Glomerular endothelial cell (primary cell): ENCODE measurements around the gene GTF2H1. TPM values are rescaled to one million over a fixed set of nuclear protein-coding genes. Genes with fewer than 3 reads are reported as not detected.
"Not testable (repeated sequence)": the region's sequence is repeated elsewhere in the genome, so short reads cannot be mapped to it uniquely, and the experiment has no call there.

Source experiments
- DNase-seq: peaks from one replicate; pipeline ENCODE4 v3.0.0-alpha.2; 2011; ENCODE audit warnings: low read depth, low spot score; ENCODE audit errors: extremely low read depth
- total RNA-seq: library from RNA; depleted of rRNA; stranded (reverse); fragments of >200 nt; gene quantifications from 2 replicates; pipeline ENCODE4 v1.2.3, GENCODE V29; 2015

The GTF2H1 gene
- total RNA-seq, 1 donor from 2014 or later: 36.9 TPM

DNA sequence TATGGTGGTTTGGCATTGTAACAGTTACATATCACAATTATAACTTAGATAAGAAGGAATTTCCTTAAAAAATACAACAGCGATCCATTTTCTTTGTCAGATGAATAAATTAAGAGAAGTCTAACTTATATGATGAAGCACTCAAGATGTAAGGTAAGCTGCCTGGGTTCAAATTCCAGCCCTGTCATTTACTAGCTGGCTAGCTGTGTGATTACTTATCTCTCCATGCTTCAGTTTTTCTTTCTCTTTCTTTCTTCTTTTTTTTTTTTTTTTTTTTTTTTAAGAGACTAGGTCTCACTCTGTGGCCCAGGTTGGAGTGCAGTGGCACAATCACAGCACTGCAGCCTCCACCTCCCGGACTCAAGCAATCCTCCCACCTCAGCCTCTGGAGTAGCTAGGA lies 49.8 kb downstream of the GTF2H1 start:
- no peak for DNase-seq

DNA sequence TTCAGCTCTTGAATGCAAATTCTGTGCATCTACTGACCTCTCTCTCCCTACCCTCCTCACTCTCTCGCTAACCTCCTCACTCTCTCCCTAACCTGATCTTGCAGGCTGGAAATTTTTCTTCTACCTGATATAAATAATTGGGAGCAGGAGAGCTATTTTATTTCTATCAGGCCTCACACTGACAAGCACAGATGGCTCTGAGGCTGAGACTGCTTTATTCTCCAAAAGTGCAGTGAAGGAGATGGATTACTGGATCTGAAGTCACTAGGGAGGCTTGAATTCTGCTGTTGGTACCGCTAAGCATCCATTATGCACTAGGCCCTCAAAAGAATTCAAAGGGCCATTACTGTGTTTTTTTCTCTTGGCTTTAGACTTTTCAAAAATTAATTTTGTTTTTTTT lies 52.6 kb downstream of the GTF2H1 start:
- no peak for DNase-seq

DNA sequence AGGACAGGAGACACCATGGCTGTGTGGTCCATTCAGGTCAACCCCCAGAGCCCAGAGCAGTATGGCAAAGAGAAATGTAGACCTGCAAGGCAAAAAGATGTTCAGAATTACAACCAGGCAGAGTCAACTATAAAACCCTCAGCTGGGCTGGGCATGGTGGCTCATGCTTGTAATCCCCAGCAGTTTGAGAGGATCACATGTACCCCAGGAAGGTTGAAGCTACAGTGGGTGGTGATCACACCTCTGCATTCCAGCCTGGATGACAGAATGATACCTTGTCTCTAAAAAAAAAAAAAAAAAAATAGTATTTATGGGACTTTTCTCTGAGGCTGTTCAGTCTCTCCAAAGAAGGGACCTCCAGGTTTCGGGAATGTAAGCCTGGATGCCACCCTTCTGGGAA lies 53.6 kb downstream of the GTF2H1 start:
- DNase-seq: no peak

DNA sequence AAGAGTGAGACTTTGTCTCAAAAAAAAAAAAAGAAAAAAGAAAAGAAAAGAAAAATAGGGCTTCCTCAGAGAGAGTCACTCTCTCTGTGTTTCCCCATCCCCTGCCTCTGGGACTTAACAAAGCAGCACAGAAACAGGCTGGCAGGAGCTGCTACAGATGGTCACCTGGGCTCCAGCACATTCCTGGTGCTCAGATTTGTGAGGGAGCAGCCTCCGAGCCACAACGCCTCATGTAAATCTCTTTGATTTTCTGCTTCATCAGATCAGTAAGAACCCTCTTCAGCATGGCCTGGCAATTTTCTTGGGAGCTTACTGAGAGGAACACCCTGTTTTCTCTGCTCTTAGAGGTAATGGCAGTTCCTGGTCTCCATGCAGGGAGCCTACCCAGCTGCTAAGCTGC lies 56.8 kb downstream of the GTF2H1 start:
- DNase-seq: no peak

DNA sequence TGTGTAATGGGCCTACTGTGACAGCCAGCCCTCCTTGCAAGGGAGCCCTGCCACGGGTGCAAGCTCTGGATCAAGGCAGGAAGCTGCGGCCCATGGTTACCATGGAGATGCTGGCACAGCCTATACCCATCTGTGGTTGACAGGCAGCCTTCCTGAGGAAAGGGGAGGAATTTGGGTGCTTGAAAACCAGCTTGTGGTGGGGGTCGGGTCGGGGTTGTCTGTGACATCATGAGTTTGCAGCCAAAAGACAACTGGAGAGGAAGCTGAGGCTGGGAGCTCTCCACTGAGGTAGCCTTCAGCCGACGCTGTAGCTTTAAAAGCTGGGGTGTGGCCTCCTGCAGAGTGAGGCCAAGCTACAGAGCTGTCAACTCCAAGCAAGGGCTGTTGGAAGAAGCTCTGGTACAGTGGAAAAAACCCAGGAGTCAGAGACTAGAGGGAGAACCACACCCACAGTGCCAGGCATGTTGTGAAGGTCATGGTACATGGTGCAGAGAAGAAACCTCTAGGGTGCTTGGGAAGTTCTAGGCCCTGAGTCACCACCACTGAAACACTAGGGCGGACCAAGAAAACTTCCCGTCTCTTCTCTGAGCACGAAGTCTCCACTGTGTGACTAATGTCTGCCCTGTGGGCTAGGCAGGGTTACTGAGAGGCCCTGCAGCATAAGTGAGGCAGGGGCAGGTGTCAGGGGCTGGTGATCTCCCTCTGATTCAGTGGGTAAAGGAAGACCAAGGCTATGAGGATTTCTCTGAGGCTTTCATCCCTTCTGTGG lies 61.2 kb downstream of the GTF2H1 start:
- DNase-seq: no peak

DNA sequence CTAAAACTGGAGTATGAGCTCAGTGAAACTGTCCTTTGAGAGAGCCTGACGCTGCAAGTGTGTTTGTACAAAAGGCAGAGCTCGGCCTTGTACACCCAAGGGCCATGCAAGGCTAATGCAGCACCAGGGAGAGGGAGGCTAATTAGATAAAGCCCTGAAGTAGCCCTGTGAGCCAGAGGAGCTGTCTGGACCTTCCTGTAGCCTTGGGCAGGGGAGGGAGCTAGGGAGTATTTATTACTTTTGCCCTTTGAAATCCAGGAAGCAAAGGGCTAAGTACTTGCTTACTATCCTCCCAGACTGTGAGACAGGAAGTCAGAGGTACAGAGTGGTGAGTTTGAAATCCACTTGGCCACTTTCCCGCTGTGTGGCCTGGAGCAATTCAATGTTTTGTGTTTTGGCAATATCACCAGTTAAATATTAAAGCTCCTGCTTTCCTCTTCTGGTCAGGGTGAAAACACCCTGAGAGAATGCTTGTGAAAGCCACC lies 61.8 kb downstream of the GTF2H1 start:
- peak; percentile 34 for DNase-seq

DNA sequence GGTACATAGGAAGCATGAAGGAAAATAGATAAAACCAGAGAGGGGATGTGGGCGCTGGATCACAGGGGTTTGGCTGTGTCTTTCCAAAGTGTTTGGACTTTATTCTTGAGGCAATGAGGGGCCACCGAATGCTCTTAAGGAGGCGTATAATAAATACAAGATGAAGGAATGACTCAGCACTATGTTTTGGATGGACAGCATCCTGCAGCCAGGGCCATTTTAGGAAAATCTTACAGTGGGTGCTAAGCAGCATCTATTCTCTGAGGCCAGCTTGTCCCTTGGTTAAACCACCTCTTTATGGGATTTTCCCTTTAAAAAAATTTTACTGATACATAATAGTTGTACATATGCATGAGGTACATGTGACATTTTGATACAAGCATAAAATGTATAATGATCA lies 67.7 kb downstream of the GTF2H1 start:
- DNase-seq: no peak

DNA sequence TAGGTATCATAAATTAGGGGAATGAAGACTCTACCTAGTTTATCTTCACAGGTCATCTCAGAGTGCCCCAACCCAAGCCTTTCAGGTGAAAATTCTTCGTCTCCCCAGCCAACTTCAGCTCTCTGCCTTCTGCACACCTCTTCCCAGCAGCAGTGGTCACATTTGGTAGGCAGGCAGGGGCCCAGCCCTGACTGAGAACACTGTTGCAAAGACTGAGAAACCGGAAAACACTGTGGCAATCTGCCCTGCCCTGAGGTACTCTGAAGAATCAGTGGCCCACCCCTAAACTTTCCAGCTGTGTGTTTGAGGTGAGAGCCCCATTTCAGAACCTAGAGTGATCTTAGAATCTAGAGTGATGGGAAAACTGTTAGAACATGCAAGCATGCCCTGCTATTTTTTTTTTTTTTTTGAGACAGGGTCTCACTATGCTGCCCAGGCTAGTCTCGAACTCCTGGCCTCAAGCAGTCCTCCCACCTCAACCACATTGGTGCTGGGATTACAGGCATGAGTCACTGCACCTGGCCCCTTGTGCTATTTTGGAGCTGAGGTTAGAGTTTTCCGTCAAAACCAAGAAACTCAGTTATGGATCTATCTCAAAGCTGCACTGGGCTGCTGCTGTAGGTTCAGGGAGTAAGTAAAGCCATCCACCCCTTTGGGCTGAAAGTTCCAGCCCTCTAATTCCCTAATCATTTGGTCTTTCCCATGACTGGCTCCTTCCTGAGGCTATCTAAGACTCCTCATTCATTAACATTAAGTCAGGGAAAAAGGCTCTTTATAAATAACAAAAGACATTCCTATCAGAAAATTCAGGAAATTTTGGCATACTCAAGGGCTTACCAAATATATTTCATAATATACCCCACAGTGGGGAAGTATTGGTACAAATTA lies 70.3 kb downstream of the GTF2H1 start:
- DNase-seq: no peak

DNA sequence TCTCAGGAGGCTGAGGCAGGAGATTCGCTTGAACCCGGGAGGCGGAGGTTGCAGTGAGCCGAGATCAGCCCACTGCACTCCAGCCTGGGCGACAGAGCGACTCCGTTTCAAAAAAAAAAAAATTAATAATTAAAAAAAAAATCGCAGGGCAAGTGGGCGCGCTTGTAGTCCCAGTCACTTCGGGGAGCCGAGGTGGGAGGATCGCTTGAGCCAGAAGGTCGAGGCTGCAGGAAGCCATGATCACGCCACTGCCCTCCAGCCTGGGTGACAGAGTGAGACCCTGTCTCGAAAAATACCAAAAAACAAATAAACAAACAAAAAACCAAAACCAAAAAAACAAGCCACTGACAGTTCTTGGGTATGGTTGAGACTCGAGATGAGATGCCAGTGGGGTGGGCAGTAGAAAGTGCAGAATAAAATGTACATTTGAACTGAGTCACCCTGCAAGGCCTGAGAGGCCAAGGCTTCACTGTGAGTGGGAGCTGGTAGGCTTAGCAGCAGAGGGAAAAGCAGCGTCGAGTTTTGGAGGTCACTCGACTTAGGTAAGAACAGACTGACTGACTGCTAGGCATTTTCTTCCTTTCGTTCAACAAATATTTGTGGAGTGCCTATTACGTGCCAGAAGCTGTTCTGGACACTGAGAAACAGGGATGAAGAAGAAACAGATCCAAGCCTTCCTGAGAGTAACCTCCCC lies 71.4 kb downstream of the GTF2H1 start:
- DNase-seq: no peak

DNA sequence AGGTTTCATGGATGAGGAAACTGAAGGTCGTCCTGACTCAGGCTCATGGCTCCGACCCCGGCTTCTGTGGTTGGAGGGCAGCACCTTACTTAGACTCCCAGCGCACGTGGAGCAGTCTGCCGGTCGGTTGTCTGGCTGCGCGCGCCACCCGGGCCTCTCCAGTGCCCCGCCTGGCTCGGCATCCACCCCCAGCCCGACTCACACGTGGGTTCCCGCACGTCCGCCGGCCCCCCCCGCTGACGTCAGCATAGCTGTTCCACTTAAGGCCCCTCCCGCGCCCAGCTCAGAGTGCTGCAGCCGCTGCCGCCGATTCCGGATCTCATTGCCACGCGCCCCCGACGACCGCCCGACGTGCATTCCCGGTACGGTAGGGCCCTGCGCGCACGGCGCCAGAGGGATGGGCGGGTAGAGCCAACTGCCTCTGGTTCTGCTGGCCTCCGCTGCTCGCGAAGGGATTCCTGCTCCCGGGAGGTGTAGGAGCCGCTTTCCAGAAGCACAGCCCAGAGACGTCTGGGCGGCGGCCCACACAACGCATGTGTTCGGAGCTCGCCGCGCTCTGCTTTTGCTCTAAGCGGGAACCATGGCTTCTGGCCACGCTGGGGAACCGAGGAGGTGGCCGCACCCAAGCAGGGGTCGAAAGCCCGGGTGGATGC lies 72.0 kb downstream of the GTF2H1 start, which contains the start of gene LDHA:
TSS of gene LDHA (plus strand) at position 289 of the 653 bp plus-strand sequence. CDS start 2,280 bp downstream, outside the sequence.
- peak; percentile 27 for DNase-seq

DNA sequence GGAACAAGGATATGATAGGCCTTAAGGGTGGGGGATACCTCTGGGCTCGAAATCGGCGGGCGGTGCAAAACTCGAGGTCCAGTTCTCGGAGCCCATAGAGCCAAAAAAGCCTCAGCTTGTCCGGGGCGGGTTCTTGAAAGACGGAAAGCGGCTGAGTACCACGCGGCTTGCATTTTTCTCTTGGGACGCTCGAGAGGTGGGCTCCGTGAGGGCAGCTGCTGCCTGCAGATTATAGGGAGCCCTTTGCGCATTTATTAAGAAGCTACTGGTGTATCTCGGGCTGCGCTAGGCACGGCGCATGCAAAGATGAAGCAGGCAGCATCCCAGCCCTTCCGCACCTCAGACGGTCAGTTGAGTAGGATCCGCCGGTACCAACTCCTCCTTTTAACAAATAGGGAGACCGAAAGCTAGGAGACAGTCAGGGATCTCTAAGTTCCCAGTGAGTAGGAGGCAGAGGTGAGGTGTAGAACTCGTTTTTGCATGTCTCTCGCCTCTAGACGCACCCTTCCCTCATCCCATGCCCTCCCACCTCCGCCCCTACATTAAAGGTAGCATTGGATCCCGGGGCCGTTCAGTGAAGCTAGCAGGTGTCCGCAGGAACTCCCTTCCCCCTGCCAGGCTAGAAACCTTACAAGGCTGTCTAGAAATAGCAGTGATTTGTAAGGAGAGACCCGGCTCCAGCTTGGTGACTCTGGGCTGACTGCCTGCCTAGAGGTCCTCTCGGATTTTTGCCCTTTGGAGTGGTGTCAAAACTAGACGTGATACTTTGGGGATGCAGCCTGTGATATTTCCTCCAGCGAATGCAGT lies 72.8 kb downstream of the GTF2H1 start:
- no peak for DNase-seq

DNA sequence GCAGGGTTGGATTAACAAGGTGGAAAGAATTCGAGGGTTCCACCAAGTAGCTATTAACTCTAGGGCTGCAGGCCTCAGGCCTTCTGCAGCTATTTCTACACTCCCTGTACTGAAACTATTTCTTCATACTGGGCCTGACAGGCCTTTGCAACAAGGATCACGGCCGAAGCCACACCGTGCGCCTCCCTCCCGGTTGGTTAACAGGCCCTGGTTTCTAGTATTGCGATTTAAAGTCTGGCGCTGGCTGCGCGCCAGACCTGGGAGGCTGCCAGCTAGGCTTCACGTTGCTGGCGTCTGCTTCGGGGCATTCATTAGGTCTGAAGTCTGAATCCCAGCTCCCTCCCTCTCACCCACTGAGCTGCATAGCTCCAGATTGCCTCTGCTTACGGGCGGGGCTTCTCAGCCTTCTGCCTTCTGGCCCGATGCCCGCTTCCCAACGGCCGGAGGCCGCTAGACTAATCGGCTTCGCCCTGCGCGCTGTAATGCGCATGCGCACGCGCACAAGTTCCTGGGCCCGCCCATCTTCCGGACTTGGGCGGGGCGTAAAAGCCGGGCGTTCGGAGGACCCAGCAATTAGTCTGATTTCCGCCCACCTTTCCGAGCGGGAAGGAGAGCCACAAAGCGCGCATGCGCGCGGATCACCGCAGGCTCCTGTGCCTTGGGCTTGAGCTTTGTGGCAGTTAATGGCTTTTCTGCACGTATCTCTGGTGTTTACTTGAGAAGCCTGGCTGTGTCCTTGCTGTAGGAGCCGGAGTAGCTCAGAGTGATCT lies 73.6 kb downstream of the GTF2H1 start:
- DNase-seq: peak; percentile 92

DNA sequence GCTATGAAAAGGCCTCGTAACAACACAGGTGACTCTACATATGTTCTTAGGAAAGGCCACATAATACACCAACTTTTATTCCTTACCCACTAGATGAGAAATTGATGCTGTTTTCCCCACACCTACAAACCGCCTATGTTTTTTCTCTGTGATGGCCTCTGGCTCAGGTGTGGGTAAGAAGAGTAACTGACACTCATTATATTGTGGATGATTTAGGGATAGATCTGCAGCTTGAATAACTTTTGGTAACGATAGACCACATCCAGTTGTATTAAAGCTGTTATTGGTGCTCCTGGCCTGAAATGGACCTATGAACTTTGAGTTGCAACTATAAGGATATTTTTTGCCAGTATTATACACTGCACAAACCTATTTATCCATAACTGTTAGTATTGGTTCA lies 75.6 kb downstream of the GTF2H1 start:
- DNase-seq: no peak

DNA sequence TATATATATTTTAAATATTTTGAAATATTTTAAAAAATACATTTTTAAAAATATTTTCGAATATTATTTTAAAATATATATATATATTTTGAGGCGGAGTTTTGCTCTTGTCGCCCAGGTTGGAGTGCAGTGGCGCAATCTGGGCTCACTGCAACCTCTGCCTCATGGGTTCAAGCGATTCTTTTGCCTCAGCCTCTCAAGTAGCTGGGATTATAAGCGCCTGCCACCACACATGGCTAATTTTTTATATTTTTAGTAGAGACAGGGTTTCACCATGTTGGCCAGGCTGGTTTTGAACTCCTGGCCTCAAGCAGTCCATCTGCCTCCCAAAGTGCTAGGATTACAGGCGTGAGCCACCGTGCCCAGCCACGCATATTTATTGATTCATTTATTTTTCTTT lies 78.7 kb downstream of the GTF2H1 start:
- not testable (repeated sequence) for DNase-seq

DNA sequence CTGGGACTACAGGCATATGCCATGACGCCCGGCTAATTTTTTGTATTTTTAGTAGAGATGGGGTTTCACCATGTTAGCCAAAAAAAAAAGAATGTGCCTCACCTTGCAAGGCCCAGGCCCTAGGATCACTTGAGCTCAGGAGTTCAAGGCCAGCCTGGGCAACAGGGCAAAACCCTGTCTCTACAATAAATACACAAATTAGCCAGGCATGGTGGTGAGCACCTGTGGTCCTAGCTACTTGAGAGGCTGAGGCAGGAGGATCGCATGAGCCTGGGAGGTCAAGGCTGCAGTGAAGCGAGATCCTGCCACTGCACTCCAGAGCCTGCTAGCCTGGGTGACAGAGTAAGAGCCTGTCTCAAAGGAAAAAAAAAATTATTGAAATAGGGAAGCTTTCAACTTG lies 81.7 kb downstream of the GTF2H1 start:
- no peak for DNase-seq

DNA sequence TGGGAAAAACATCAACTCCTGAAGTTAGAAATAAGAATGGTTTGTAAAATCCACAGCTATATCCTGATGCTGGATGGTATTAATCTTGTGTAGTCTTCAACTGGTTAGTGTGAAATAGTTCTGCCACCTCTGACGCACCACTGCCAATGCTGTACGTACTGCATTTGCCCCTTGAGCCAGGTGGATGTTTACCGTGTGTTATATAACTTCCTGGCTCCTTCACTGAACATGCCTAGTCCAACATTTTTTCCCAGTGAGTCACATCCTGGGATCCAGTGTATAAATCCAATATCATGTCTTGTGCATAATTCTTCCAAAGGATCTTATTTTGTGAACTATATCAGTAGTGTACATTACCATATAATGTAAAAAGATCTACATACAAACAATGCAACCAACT lies 85.0 kb downstream of the GTF2H1 start:
- DNase-seq: not testable (repeated sequence)

DNA sequence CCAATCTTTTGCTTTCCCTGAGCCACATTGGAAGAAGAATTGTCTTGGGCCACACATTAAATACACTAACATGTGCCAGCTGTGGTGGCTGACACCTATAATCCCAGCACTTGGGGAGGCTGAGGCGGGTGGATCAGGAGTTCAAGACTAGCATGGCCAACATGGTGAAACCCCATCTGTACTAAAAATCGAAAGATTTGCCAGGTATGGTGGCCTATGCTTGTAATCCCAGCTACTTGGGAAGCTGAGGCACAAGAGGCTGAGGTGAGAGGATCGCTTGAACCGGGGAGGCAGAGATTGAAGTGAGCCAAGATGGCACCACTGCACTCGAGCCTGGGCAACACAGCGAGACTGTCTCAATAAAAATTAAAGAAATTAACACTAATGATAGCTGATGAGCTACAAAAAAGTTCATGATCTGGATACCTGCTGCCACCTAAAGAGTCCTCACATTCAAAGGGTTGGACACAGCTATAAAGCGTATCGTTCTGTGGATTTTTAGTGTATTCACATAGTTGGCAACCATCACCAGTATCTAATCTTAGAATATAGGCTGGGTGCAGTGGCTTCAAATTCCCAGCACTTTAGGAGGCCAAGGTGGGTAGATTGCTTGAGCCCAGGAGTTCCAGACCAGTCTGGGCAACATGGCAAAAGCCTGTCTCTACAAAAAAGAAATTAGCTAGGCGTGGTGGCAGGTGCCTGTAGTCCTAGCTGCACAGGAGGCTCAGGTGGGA lies 86.4 kb downstream of the GTF2H1 start:
- no peak for DNase-seq

DNA sequence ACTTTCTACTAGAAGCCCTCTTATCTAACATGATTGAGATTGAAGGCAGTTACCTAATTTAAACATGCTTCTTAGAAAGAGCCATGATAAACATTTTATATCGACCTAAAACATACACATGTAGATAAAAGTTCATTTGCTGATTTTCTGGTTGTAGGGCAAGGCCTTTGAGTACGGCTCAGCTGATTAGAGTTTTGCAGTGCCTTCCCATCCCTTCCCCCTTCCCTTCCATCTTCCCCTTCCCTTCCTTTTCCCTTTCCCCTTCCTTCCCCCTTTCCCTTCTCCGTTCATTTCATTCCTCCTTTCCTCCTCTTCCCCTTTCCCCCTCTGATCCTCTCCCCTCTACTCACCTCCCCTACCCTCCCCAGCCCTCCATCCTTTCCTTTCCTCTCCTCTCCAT lies 94.1 kb downstream of the GTF2H1 start:
- no peak for DNase-seq
